ENCODE data around the gene STAT6. TPM values are rescaled to one million over a fixed set of nuclear protein-coding genes. Genes with fewer than 3 reads are reported as not detected.
A peak's percentile ranks its signal among the peaks of the same experiment; 100 is the strongest.

Gene STAT6
- total and polyA plus RNA-seq, 2 experiments from 2014 or later: 37.2 to 53.0 TPM

- Histone ChIP-seq H3K4me3 (no peak overlapping the region), H3K4me1 (ENCODE audit: low read depth) (peaks cover 7% of the 10 kb centered on the region), H3K27ac (no peak overlapping the region), H3K9me3 (ENCODE audit: low read depth) (no peaks in the 10 kb centered on the region), H3K27me3 (no peaks in the 10 kb centered on the region), H3K36me3 (peaks cover 15% of the 10 kb centered on the region)
- TF ChIP-seq CTCF (IDR thresholded peaks at IDR 0.05; ENCODE audit: low read depth, low read length): no peak
- no peak for DNase-seq (ENCODE audit: low read depth in 1 of 2, low spot score in 1 of 2)
Observed at GRCh38 chr12:57091638-57092528, 19.3 kb downstream of the STAT6 start.

DNA sequence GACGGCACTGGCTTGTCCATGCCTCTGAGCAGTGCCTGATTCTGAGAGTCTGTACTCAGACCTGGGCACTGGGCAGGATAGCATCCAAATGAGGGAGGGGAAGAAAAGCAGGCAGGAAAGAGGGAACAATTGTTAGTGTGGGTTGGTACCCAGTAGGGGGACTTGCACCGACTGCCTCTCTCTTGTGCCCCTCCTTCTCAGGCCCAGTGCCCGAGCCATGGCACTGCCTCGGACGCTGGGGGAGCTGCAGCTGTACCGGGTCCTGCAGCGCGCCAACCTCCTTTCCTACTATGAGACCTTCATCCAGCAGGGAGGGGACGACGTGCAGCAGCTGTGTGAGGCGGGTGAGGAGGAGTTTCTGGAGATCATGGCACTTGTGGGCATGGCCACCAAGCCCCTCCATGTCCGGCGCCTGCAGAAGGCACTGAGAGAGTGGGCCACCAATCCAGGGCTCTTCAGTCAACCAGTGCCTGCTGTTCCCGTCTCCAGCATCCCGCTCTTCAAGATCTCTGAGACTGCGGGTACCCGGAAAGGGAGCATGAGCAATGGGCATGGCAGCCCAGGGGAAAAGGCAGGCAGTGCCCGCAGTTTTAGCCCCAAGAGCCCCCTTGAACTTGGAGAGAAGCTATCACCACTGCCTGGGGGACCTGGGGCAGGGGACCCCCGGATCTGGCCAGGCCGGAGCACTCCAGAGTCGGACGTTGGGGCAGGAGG, 20.1 kb downstream of the STAT6 start:
- Histone ChIP-seq H3K27me3 (no peaks in the 10 kb centered on the region), H3K4me3 (no peak overlapping the region), H3K27ac (no peak overlapping the region), H3K9me3 (ENCODE audit: low read depth) (no peaks in the 10 kb centered on the region), H3K36me3 (peaks cover 15% of the 10 kb centered on the region), H3K4me1 (ENCODE audit: low read depth) (peaks cover 9% of the 10 kb centered on the region)
- no peak for TF ChIP-seq CTCF (IDR thresholded peaks at IDR 0.05; ENCODE audit: low read depth, low read length)
- no peak for DNase-seq (ENCODE audit: low read depth in 1 of 2, low spot score in 1 of 2)

DNA sequence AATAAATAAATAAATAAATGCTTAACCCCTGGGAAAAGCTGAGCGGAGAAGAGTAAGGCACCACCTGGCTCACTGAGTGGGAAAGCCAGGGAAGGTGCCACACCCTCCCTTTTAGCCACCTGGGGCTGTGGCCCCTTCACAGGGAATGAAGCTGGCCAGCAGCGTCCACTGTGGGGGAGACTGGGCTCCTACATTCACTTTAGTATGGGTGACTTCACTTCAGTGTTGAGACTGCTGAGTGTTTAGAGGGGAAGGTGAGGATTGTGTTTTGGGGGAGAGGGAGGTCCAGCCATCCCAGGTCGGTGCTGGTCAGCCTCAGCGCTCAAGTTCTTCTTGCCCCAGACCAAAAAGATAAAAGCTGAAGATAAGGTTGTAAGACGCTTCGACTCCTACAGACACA, 20.7 kb downstream of the STAT6 start:
- Histone ChIP-seq H3K4me1 (ENCODE audit: low read depth) (peaks cover 15% of the 10 kb centered on the region), H3K9me3 (ENCODE audit: low read depth) (no peaks in the 10 kb centered on the region), H3K27me3 (no peaks in the 10 kb centered on the region), H3K36me3 (peaks cover 15% of the 10 kb centered on the region), H3K27ac (no peak overlapping the region), H3K4me3 (peak overlapping the region; percentile 52)
- no peak for DNase-seq (ENCODE audit: low read depth in 1 of 2, low spot score in 1 of 2)
- no peak for TF ChIP-seq CTCF (IDR thresholded peaks at IDR 0.05; ENCODE audit: low read depth, low read length)

DNA sequence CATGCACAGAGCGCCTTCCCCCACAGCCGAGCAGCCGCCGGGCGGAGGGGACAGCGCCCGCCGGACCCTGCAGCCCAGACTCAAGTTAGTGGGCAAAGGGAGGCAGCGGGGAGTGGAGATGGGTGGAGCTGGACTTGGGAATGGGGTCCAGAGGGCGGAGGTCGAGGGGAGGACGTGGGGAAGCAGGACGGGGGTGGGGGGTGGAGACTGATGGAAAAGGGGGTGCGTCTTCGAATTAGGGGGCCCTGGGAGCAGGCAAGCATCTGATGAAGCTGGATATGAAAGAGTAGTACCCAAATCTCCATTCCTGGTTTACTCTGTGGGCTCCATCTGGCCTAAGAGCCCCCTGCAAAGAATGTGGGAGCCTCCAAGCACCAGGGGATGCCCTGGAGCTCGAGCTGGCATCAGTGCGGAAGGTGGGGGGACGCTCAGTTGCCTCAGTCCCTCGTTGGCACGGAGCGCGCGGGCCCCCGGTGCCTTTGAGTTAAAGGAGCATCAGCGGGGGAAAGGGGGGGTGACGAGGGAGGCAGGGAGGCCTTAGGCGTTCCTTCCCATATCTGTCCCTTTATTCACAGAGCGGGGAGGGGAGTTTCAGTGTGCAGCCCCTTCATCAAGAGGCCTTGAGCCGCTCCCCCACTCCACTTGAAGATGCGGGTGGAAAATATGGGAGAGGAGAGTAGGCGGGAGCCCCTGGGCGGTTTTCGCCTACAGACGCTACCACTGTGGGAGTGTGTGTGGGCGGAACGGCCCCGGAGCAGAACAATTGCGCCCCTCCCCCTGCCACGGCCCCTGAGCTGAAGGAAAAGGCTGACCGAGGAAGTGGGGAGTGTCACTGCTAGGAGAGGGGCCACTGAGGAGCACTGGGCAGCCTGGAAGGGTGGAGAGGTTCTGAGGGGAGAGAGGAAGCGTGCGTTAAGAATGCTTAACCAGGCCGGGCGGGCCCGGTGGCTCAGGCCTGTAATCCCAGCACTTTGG, 21.6 kb downstream of the STAT6 start:
- peak; percentile 67 to 84 for DNase-seq (ENCODE audit: low read depth in 1 of 2, low spot score in 1 of 2)
- H3K4me3 ChIP-seq: peak overlapping the region; percentile 52
- no peak for TF ChIP-seq CTCF (IDR thresholded peaks at IDR 0.05; ENCODE audit: low read depth, low read length)
- H3K27ac ChIP-seq: peak overlapping the region; percentile 92
- peaks cover 17% of the 10 kb centered on the region for H3K4me1 ChIP-seq (ENCODE audit: low read depth)
- peaks cover 9% of the 10 kb centered on the region for H3K36me3 ChIP-seq
- no peaks in the 10 kb centered on the region for H3K9me3 ChIP-seq (ENCODE audit: low read depth)
- no peaks in the 10 kb centered on the region for H3K27me3 ChIP-seq

Measured in cardiac muscle cell (in vitro differentiated cells and primary cell).